GM18861 (cell line): ENCODE results near the gene LIN7A.
A peak's percentile ranks its signal among the peaks of the same experiment; 100 is the strongest.
"Not testable (repeated sequence)": the region's sequence is repeated elsewhere in the genome, so short reads cannot be mapped to it uniquely, and the experiment has no call there.

Source experiments
- ATAC-seq: cut with Tn5 transposase; IDR thresholded peaks from one replicate; pipeline ENCODE4 v1.9.1; 2021; ENCODE audit not compliant: unreplicated experiment

Gene LIN7A

DNA sequence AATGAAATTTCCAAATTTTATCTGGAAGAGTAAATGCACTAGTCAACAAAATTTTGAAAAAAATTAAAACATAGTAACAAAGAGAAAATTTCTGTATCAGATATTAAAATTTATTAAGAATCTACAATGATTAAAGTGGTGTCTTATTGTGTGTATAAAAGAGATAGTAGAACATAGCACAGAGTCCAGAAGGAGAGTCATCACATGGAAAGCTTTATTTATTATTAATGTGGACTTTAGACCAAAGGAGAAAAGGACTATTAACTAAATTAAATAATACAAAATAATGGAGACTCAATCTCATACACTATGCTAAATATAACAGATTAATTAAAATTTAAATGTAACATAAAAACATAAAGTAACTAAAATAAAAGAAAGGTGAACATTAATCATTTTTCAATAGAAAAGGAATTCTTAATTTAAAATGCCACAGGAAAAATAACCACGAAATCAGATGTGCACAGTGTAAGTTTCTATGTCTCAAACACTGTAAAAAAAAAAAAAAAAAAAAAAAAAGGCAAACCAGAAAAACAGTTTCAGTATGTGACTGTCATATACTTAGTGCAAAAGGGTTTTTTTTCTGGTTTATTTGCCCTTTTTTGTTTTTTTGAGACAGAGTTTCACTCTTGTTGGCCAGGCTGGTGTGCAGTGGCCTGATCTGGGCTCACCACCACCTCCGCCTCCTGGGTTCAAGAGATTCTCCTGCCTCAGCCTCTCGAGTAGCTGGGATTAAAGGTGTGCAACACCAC, 125.6 kb downstream of the LIN7A start:
- no peak for ATAC-seq

DNA sequence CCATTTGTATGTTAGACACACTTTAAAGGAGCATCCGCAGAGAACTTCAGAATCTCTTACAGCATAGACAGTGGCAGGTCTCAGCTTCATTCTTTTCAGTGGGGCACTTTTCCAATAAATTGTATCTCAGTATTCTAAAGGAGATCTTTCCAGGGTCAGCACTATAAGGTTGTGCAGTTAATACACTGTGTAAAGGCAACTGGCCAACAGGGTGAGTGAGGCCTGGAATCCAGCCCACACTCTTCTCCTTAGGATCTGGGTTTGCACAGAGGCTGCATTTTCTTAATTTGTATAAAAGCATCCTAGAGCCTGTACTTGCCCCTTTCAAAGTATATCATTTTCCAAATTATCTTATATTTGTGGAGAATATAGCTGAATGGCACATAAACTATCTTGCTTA, 126.9 kb downstream of the LIN7A start:
- no peak for ATAC-seq

DNA sequence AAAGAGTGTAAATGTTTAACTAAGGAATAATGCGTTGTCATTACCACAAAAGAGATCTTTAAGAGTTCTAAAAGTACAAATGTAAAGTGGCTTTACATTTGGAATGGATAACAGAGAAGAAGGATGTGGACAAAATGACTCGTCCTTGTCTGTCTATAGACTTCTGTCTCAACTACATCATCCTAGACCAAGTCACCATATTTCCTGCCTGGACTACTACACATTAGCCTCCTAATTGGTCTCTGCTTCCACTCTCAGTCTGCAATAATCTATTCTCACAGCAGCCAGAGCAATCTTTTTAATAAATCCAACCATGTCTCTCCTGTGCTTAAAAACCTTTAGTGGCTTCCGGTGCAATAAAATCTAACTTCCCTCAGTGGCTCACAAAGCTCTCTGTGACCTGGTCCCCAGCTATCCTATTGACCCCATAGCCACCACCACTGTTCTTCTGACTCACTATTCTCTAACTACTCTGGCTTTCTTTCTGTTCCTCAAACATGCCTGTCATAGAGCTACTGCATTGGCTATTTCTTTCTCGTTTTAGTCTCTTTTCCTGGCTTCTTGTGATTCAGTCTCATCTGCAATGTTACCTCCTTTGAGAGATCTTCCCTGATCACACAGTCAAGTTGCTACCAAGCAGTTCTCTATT, 130.0 kb downstream of the LIN7A start:
- peak; percentile 92 for ATAC-seq

DNA sequence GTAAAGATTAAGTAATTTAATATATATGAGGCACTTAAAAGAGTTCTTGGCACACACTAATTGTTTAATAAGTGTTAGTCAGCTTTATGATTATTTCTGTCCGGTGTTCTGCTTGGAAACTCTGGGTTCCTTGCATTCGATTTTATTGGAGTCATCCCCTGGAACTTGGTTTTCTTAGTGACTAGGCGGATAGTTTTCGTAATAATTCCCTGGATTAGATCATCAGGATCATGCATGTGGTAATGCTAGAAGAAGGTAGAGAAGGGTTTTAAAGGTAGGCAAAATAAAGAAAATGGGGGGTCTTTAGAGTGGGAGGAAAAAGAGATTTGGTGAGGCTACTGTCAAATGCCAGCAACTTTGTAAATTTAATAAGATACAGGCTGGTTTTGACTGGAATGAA, 132.6 kb downstream of the LIN7A start:
- ATAC-seq, result no peak

DNA sequence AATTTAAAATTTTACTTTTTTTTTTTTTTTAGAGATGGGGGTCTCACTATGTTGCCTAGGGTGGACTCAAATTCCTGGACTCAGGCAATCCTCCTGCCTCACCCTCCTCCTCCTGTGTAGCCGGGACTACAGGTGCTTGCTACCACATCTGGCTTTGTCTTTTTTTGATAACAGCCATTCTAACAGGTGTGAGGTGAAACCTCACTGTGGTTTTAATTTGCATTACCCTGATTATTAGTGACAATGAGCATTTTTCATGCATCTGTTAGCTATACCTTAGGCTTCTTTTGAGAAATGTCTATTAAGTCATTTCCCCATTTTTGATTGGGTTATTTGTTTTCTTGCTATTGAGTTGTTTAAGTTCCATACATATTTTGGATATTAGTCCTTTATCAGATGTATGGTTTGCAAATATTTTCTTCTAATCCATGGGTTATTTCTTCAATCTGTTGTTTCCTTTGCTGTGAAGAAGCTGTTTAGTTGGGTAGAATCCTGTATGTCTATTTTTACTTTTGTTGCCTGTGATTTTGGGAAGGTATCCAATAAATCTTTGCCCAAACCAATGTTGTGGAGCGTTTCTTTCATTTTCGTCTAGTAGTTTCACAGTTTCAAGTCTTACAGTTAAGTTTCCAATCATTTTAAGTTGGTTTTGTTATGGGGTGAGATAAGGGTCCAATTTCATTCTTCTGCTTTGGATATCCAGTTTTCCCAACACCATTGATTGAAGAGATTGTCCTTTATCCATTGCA, 134.9 kb downstream of the LIN7A start:
- peak; percentile 90 for ATAC-seq

DNA sequence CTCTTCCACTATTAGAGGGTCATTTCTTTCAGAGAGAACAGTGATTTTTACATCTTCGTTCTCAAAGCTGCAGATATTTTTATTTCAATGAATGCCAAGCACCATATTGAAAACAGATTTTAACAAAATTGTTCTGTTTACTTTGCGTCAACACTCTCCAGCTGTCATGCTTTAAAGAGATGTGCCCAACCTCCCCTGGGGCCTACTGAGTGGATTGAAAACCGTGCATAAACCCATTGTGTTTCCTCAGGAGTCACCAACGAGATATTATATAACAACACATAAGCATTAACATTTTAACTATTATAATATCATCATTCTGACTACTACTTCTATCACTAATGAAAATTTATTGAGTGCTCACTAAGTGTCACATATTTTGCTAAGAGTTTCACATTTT, 139.5 kb downstream of the LIN7A start:
- ATAC-seq, result no peak

DNA sequence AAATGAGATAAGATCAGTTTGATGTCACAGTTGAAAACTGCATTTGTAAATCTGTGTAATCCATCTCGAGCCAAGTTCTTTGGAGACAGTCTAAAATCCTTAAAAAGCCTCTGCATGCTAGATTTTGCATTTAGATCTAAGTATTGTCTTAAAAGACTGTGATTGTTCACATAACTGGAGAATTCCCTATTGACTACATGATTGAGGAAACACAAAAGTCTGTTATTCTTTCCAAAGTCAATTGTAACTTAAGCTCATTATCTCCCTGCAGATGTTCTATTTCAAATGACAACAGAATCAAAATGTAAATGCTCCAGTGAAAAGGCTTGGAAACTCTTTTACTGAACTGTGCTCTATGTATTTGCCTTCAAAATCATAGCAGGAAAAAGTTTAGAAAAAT, 143.2 kb downstream of the LIN7A start:
- no peak for ATAC-seq

DNA sequence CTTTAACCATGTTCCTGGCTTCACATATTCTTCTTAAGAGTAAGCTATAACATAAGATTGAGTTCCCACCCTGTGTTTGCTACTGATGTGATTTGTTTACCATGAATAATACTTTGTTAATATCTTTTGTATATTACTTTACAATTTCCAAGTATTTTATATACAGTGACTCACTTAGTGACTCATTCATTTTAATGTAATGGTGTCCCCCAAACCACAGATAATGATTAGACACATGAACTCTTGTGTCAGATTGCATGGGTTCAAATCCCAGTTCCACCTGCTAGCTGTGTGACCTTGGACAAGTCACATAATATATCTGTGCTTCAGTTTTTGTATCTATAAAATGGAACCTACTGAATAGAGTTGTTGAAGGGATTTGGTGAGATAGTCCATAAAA, 144.9 kb downstream of the LIN7A start:
- ATAC-seq, result no peak

DNA sequence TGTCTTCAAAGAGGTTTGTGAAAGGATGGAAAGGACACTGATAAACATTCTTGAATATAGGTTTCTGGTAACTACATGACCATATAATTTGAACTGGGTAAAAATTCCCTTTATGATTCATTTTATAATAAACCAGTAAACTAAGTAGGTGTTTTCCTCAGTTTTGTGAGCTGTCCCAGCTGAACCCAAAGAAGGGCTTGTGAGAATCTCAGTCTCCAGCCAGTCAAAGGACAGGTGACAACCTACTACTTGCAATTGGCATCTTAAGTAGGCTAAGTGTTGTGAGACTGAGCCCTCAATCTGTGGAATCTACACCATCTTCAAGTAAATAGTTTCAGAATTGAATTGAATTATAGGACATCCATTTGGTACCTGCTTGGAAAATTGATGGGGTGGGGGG, 145.9 kb downstream of the LIN7A start:
- no peak for ATAC-seq

DNA sequence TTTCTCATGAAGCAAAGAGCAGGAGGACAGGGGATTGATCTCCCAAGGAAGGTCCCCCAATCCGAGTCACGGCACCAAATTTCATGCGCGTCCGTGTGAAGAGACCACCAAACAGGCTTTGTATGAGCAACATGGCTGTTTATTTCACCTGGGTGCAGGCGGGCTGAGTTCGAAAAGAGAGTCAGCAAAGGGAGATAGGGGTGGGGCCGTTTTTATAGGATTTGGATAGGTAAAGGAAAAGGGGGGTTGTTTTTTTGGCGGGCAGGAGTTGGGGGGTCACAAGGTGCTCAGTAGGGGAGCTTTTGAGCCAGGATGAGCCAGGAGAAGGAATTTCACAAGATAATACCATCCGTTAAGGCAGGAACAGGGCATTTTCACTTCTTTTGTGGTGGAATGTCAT, 149.3 kb downstream of the LIN7A start:
- ATAC-seq, result not testable (repeated sequence)

DNA sequence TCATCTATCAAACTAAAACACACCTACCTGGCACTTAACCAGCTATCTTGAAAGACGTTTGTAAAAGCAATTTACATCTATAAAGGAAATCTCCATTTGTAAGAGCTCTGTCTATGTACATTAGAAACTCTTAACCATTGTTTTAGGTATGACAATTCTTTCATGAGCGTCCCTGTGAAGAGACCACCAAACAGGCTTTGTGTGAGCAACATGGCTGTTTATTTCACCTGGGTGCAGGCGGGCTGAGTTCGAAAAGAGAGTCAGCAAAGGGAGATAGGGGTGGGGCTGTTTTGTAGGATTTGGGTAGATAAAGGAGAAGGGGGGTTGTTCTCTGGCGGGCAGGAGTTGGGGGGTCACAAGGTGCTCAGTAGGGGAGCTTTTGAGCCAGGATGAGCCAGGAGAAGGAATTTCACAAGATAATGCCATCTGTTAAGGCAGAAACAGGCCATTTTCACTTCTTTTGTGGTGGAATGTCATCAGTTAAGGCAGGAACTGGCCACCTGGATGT, 154.7 kb downstream of the LIN7A start:
- not testable (repeated sequence) for ATAC-seq

DNA sequence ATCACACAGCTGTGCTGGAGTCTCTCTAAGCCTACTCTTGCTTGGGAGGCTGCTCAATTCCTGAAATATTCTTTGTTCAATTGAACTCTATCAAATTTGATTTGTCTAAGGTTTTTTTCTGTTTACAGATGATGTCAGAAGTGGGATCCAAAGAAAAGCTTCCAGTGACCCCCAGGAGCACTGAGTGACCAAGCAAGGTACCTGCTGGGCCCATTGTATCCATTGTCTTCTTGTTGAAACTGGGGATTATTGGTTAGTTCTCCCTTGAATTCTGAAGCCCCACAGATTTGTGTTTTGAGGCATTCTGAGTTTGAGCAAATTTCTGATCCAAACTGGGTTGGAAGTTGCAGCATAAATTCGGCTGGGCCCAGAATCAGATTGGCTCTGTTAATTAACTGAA, 156.4 kb downstream of the LIN7A start:
- no peak for ATAC-seq

DNA sequence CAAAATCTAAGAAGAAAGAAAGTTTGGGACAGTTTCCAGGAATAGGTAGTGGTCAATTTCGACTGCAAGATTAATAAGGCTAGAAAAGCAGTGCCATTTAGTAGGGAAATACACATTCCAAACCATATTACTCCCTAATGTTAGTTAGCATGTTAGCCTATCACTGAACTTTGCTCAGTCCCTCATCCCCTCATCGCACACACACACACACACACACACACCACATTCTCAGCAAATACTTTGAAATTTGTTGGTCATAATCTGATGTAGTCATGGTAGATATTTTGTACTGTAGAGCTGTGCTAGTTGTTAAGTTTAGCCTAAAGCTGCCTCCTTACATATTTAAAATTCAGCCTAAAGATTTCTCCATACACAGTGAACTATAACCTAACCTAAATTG, 157.0 kb downstream of the LIN7A start:
- ATAC-seq, result no peak

DNA sequence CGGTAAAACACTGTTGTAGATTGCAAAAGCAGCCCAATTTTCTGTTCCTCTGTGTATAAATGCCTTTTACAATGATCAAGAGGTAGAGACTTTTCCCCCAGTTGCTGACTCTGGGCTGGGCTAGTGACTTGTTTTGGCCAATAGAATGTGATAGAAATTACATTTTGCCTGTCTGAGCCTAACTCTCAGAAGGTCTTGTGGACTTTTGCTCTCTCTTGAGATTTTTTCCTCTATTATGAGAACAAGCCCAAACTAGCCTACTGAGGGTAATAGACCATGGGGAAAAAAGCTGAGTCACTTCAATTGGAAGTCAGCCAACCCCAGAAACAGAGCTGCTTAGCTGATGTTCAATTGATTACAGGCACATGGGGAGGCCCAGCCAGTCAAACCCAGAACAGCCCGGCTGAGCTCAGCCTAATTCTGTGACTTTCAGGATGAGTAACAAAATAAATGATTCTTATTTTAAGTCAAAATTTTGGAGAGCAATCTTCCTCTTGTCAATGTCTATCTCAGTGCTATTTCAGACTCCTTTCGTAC, 159.7 kb downstream of the LIN7A start:
- ATAC-seq, result peak; percentile 97

DNA sequence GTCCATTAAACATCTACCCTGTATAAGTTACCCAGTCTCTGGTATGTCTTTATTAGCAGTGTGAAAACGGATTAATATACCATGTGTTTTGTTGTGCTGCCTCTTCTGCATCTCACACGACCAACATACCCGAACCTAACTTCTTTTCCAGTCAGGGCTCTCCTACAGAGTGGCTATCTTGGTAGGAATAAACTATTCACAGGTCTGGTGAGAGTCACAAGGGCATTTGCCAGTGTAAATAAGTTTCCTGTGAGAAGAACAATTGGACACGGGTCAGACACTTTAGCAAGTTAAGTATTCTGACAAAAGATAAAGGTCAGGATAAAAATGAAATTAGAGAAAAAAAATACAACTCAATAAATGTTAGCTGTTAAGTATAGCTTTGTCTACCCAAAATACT, 160.1 kb downstream of the LIN7A start:
- peak; percentile 2 for ATAC-seq

DNA sequence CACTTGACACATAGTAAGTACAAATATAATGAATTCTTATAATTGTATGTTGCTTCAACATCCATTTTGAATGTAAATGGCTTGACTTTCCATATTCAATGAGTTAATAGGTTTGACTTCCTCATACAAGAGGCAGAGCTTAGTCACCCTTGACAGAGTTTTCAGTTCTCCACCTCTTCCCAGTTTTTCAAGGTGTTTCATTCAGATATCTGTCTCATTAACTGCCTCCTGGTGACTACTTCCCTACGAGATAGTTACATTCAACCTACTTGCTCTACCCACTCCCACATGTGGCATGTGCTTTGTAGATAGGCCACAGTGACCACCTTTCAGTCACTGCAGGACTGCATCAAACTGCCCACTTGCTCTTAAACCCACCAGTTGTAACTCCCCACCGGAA, 161.0 kb downstream of the LIN7A start:
- ATAC-seq, result no peak

DNA sequence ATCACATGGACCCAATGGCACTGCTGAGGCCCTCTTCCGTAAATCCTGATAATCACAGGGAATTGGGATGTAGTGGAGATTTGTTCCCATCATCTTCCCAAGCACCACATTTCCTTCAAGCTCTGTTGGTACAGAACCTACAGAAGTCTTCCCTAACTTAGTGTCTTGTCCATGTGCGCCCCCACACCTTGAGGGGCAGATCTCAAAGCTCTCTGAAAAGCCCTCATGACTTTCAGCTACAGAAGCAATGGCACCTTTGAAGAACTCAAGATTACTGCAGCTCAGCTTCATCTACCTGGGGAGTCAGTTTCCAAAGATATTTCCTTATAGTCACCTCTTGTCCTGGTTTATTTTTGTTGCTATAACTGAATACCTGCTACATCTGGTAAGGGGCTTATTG, 166.8 kb downstream of the LIN7A start:
- ATAC-seq, result no peak

DNA sequence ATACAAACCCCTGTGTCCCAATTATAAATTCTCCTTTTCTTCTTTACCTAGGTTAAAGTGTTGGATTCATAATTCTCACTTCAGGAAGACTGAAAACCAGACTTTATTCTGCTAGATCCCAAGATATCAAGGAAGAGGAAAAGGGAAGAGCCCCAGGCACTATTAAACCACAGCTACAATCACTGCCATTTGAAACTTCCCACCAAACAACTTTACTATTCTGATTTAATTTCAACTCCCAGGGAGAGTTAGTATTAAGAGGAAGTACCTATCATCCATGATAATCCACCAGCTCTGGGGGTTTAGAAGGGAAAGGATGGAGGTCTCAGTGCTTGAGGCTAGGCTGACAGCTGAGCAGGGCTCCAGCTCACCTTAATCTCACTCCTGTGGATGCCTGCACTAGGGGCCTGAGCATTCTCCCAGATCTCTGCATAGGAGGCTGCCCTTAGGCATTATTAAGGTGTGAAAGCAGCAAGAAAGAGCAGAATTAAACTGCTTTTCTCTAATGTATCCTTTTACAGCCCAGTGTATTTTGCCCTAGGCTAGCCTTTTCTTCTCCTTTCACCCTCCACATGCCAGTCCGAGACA, 168.1 kb downstream of the LIN7A start:
- ATAC-seq, result no peak

DNA sequence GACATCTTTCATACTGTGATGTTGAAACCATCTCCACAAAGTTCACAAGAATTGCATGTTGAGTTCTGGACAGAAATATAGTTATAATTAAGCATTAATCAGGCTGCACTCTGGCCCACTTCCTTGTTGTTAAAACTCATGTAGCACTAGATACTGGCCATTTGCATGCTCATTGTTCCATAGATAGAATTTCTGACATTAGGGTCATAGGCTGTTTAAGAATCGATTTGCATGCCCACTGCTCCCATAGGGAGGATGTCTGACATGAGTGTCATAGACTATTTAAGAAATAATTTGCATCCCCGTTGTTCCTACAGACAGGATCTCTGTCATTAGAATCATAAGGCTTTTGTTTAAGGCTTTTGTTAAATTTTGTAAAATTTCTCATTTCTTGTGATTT, 170.8 kb downstream of the LIN7A start:
- peak; percentile 97 for ATAC-seq

DNA sequence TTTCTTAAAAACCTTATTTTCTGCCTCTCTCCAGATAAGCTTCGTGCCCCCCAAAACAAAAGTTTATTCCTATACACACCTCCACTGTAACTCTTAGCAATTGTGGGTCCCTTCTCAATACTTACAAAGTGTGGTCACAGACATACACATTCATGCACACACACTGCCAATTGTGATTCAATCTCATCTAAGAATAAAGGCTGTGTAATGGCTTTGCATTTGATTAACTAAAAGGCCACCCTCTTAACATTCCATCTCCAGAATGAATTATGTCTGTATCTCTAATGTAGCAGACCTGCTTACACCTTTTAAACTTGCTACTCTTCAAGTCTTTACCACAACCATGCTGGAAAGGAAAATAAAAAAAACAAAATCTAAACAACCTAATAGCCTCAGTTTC, 171.5 kb downstream of the LIN7A start:
- no peak for ATAC-seq

DNA sequence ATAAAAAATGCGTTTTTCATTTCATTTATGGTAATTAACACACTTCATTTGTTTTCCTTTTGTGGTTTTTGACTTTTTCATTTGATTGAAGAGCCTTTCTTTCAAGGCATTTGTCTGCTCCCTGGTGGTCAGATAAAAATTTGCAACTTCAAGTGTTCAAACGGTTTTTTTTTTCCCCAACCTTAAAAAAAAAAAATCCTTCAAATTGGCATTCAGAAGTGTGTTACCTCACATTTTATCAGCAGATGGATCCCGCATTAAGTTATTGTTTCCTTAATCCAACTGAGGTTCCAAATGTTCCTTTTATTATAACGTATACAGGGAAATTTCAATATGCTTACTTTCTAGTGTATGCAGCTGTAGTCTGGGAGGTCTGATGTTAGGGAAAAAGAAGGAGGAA, 173.9 kb downstream of the LIN7A start:
- no peak for ATAC-seq
